ENCODE data around the gene WWP2.
"Not testable (repeated sequence)": the region's sequence is repeated elsewhere in the genome, so short reads cannot be mapped to it uniquely, and the experiment has no call there.

DNA sequence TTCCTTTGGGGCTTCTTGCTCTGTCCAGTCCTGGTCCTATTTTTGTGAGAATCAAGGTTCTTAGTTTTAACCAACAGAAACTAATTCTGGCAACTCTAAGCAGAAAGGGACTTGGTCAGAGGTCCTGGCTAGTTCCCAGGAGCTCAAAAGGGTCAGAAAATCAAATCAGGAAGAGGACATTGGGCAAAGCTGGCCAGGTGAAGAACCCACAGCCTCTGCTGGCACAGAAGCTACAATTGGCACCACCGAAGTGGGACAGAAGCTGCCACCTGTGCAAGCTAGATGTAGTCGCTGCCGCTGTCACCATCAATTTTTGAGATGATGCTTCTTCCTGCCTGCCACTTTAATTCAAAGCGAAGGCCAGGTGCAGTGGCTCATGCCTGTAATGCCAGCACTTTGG, 207.5 kb downstream of the WWP2 start:
- TF ChIP-seq EZH2 (optimal IDR thresholded peaks at IDR 0.05; ENCODE audit: low read depth, low read length); EZH2phosphoT487 (IDR thresholded peaks at IDR 0.05; ENCODE audit: low read length): not testable (repeated sequence)
- TF ChIP-seq, protein P1, sequence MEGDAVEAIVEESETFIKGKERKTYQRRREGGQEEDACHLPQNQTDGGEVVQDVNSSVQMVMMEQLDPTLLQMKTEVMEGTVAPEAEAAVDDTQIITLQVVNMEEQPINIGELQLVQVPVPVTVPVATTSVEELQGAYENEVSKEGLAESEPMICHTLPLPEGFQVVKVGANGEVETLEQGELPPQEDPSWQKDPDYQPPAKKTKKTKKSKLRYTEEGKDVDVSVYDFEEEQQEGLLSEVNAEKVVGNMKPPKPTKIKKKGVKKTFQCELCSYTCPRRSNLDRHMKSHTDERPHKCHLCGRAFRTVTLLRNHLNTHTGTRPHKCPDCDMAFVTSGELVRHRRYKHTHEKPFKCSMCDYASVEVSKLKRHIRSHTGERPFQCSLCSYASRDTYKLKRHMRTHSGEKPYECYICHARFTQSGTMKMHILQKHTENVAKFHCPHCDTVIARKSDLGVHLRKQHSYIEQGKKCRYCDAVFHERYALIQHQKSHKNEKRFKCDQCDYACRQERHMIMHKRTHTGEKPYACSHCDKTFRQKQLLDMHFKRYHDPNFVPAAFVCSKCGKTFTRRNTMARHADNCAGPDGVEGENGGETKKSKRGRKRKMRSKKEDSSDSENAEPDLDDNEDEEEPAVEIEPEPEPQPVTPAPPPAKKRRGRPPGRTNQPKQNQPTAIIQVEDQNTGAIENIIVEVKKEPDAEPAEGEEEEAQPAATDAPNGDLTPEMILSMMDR (IDR thresholded peaks at IDR 0.05; ENCODE audit: low read length), result not testable (repeated sequence)

All from MM.1S (cell line).